ENCODE measurements around the gene ZNF423. TPM values are rescaled to one million over a fixed set of nuclear protein-coding genes. Genes with fewer than 3 reads are reported as not detected.

The ZNF423 gene
- total RNA-seq, 1 donor from 2014 or later, result not detected

- peaks cover 12% of the 10 kb centered on the region for H3K27me3 Mint-ChIP-seq
- H3K9me3 Mint-ChIP-seq, result no peaks in the 10 kb centered on the region
- ChIA-PET CTCF (no interaction called here), POLR2A (no interaction called here)
- peaks cover 20% of the 10 kb centered on the region for H3K4me1 Mint-ChIP-seq
- intact Hi-C loops (cut with micrococcal nuclease), result loop anchor here (5.0 kb wide), 2 partner anchors 168 to 208 kb away; partner anchors contain the start of genes CNEP1R1 and HEATR3
- peak overlapping the region; percentile 64 for H3K4me3 Mint-ChIP-seq
- H3K27ac Mint-ChIP-seq, result no peak overlapping the region
- no peak for ATAC-seq (ENCODE audit: low read depth)
- DNase-seq, result no peak
- no peak for TF ChIP-seq CTCF (IDR thresholded peaks at IDR 0.05)
- H3K36me3 Mint-ChIP-seq (ENCODE audit: low read depth), result no peaks in the 10 kb centered on the region
These were observed 3.4 kb upstream of the ZNF423 start for GRCh38 chr16:49859125-49859811.

GRCh38 chr16:49858200-49859124 lies 2.5 kb upstream of the ZNF423 start:
- DNase-seq (peak; percentile 32), ATAC-seq (ENCODE audit: low read depth) (peak; percentile 25)
- ChIA-PET CTCF (no interaction called here), POLR2A (no interaction called here)
- TF ChIP-seq CTCF (IDR thresholded peaks at IDR 0.05), result no peak
- peaks cover 21% of the 10 kb centered on the region for H3K4me1 Mint-ChIP-seq
- no peak overlapping the region for H3K27ac Mint-ChIP-seq
- H3K36me3 Mint-ChIP-seq (ENCODE audit: low read depth), result no peaks in the 10 kb centered on the region
- H3K27me3 Mint-ChIP-seq, result peaks cover 20% of the 10 kb centered on the region
- peak overlapping the region; percentile 64 for H3K4me3 Mint-ChIP-seq
- no peaks in the 10 kb centered on the region for H3K9me3 Mint-ChIP-seq
- intact Hi-C loops (cut with micrococcal nuclease), result loop anchor here (5.0 kb wide), 2 partner anchors 169 to 209 kb away; partner anchors contain the start of genes CNEP1R1 and HEATR3

GRCh38 chr16:49857423-49858181 lies 1.7 kb upstream of the ZNF423 start:
- Mint-ChIP-seq H3K27me3 (peaks cover 24% of the 10 kb centered on the region), H3K9me3 (no peaks in the 10 kb centered on the region), H3K27ac (no peak overlapping the region), H3K4me3 (peak overlapping the region; percentile 78), H3K4me1 (peaks cover 21% of the 10 kb centered on the region), H3K36me3 (ENCODE audit: low read depth) (no peaks in the 10 kb centered on the region)
- DNase-seq (peak; percentile 33), ATAC-seq (ENCODE audit: low read depth) (no peak)
- intact Hi-C loops (cut with micrococcal nuclease), result loop anchor here (5.0 kb wide), 2 partner anchors 170 to 210 kb away; partner anchors contain the start of genes CNEP1R1 and HEATR3
- POLR2A ChIA-PET, result no interaction called here
- CTCF ChIA-PET, result no interaction called here
- TF ChIP-seq CTCF (IDR thresholded peaks at IDR 0.05), result no peak

- DNase-seq (peak; percentile 21), ATAC-seq (ENCODE audit: low read depth) (no peak)
- Mint-ChIP-seq H3K27me3 (peaks cover 29% of the 10 kb centered on the region), H3K4me3 (peak overlapping the region; percentile 75), H3K27ac (no peak overlapping the region), H3K36me3 (ENCODE audit: low read depth) (no peaks in the 10 kb centered on the region), H3K4me1 (peaks cover 21% of the 10 kb centered on the region), H3K9me3 (no peaks in the 10 kb centered on the region)
- no peak for TF ChIP-seq CTCF (IDR thresholded peaks at IDR 0.05)
- CTCF ChIA-PET, result no interaction called here
- intact Hi-C loops (cut with micrococcal nuclease), result loop anchor here (5.0 kb wide), 2 partner anchors 170 to 210 kb away; partner anchors contain the start of genes CNEP1R1 and HEATR3
- POLR2A ChIA-PET, result no interaction called here
These were observed 889 bp upstream of the ZNF423 start for GRCh38 chr16:49856672-49857330.

Measured in activated B cell treated with CpG ODN at 0.5 μM for 24 hours (primary cell).